ENCODE data around the gene FADD.

FADD gene

GRCh38 chr11:70202920-70203750 is at the start of gene FADD:
Gene FADD, plus strand, starts transcription at chr11:70203296. Its CDS starts 164 bp downstream, at chr11:70203460.
- peak; percentile 36 to 91 (median 84) for DNase-seq

GRCh38 chr11:70155386-70155785 is 47.7 kb upstream of the FADD start:
- DNase-seq = no peak

- DNase-seq = no peak
Measured at GRCh38 chr11:70156291-70157037, 46.6 kb upstream of the FADD start.

- no peak for DNase-seq
Measured at GRCh38 chr11:70158201-70158600, 44.9 kb upstream of the FADD start.

- no peak for DNase-seq
Measured at GRCh38 chr11:70158757-70159389, 44.2 kb upstream of the FADD start.

- no peak for DNase-seq
Measured at GRCh38 chr11:70159627-70160570, 43.2 kb upstream of the FADD start.

GRCh38 chr11:70161043-70161625 is 42.0 kb upstream of the FADD start:
- no peak for DNase-seq

DNA sequence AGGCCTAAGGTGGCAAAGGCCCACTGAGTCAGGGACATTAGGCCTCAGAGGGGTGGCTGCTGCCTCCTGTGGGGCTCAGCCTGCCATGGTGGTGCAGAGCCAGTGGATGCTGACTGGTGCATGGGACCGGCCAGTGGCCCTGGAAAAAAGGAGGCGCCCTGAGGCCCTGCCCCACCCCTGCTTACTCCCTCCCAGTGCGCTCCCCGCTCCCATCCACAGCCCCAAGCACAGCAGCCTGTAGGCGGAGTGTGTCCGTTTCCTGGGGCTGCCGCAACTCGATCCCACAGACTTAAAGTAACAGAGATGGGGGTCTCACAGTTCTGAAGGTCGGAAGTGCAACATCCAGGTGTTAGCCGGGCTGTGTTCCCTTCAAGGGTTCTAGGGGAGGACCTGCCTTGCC is 38.4 kb upstream of the FADD start:
- no peak for DNase-seq

DNA sequence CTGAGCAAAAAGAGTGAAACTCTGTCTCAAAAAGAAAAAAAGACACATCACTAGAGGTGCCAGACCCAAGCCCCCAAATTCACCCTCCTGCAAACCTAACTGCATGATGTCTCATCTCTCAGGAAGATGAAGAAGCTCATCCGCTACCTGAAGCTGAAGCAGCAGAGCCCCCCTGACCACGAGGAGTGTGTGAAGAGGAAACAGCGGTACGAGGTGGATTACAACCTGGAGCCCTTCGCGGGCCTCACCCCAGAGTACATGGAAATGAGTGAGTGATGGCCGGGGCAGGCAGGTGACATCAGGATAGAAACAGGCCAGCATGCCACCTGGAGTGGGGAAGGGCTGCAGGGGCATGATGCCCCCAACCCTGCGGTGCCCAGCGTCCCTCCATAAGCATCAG is 36.0 kb upstream of the FADD start:
- no peak for DNase-seq

- DNase-seq = no peak
Measured at GRCh38 chr11:70167723-70168404, 35.2 kb upstream of the FADD start.

DNA sequence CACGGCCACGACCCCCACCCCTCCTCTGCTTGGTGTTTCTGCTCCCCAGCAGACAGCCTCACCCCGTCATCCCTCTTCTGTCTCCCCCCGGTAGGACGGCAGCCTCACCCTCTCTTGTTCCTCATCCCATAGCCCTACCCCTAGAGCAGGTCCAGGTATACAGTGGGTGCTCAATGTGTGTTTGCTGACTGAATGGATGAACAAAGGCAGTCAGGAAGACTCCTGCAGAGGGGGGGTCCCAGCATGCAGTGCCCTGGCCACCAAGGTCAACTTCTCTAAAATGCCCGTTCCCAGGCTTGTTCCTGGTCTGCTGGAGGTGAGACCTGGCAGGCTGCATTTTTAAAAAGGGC is 34.7 kb upstream of the FADD start:
- DNase-seq = no peak

GRCh38 chr11:70169127-70169526 is 34.0 kb upstream of the FADD start:
- DNase-seq = no peak

DNA sequence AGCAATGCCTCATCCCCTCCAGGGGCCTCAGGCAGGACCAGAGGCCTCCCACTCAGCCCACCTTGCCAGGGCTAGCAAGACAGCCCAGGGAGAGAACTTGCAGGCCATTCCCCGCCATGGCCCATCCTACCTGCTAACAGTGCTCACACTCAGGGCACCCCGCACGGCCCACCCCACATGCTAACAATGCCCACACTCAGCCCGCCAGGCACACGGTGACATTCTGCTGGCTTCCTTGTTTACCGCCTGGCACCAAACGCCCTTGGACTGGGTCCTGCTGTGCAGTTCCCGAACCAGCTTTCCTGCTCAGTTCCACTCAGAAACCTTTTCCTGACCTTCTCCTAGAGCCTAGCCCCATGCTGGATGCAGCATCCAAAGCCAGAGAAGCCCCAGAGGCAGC is 33.5 kb upstream of the FADD start:
- no peak for DNase-seq

GRCh38 chr11:70170596-70171210 is 32.4 kb upstream of the FADD start:
- no peak for DNase-seq

DNA sequence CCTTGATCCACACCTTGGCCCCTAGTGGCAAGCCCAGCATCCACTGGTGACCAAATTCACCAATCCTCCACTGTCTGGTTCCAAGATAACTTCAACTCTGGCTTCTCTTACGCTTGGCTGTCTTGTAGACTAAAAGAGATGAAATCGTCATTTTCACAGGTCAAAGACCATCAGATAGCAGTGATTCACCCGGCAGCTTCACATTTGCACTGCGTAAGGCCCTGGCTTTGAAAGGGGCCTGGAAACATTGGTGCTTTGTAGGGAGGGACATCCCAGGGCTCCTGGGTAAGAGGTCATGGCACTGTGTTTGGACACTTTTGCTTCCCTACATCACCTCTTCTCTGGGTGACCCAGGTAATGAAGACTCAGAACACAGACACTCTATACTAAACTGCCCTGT is 30.1 kb upstream of the FADD start:
- DNase-seq = no peak

DNA sequence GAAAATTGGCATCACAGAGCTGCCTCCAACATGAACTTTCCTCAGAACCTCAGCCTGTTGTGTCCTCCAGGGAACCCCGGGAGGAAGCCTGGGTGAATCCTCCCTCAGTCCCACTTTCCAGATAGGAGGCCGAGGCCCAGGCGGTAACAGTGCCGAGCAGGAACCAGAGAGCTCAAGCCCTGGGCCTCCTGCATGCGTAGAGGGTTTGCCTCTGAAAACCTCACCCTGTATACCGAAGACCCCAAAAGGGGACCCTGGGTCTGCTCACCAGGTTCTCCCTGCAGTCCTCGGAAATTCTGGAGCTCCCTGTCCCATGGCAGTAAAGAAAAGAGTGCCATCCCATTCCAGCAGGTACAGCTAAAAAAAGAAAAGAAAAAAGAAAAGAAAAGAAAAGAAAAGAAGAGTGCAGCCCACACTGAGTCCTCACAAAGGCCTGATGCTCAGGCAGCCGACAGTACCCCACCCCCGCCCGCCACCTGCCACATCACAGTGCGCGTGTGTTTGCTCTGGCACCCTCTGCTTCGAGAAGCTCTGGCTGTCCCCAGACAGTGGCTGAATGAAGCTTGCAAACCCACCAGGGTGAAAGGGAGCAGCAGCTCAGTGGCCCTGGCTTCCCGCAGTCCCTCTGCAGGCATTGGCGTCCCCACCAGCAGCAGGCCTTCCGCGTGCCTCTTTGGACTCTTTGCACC is 28.4 kb upstream of the FADD start:
- DNase-seq = no peak

GRCh38 chr11:70175236-70175698 is 27.8 kb upstream of the FADD start:
- DNase-seq = no peak

- DNase-seq = no peak
Measured at GRCh38 chr11:70176940-70177689, 26.0 kb upstream of the FADD start.

GRCh38 chr11:70180906-70181305 is 22.2 kb upstream of the FADD start:
- no peak for DNase-seq

Measured in C1 segment of cervical spinal cord (tissue), 14 donors.